GM19025 (cell line): ENCODE measurements around the gene TUBB4B.

Experiments
- ATAC-seq: cut with Tn5 transposase; IDR thresholded peaks from one replicate; pipeline ENCODE4 v1.9.1; 2021; ENCODE audit warnings: mild to moderate bottlenecking, low read depth, moderate library complexity; ENCODE audit not compliant: unreplicated experiment

The TUBB4B gene

DNA sequence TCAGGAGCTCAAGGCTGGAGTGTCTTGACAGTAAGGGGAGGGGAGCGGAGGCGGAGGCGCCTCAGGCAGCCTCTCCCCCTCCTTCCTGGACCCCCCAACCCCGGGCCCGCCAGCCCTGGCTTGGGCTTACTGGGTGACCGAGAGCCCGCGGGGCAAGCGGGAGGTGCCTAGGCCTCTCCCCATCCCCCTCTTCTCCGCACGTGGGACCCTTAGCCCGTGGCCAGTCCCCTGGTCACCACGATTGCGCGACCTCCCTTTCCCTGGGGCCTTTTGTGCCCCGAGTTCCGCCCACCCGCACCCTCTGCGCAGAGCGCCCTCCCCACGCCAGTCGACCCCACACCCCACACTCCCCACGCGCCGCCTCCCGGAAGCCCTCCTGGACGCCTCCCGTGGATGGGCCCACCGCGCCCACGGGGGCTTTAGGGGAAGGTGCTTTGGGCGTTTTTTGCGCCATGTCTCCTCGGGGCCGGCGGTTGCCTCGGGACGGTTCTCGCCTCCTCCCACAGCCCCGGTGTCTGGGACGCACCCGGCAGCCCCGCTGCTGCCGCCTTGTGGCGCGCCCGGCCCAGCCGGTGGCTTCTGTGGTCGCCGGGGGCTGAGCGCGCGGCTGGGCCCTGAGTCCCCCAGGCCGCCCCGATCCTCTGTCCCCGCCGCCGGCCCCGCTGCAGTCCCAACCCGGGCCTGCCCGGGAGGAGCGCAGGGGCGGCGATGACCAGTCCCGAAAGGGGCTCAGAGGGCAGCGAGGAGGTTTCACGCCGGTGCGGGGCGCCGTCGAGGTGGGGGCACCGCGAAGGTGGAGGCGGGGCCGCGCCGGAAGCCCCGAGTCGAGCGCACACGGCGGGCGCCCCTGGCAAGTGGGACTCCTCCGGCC, 39.6 kb downstream of the TUBB4B start:
- no peak for ATAC-seq

DNA sequence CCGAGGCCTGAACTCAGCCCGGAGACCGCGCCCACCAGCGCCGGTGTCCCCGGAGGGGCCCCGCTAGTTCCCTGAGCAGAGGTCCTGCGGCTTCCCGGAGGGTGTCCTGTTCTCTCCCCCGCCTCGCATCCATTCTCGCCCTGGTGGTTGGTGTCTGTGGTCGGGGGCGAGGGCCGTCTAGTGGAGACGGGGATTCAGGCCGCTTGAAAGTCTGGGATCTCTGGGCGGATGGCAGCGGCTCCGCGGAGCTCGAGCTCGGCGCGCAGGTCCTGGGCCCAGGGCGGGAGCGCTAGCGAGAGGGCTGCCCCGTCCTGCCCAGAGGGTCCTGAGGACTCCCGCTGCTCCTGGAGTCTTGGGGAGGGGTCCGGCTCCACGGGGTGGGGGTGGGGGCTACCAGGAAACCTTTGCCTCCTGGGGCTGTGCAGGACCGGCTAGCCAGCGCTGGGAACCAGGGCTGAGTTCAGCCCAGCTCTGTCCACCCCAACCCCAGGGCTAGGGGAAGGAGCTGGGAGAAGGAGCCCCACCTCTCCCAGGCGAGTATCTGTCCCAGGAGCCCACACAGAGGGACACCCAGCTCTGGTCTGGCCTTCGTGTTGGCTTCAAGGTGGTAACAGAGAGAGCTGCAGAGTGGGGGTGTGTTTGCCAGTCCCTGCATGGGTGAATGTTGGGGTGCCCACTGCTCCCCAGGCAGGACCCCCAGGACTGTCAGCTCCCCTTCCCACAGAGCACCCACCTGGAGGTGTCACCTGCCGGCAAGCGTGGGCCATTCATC, 40.4 kb downstream of the TUBB4B start:
- ATAC-seq = no peak

DNA sequence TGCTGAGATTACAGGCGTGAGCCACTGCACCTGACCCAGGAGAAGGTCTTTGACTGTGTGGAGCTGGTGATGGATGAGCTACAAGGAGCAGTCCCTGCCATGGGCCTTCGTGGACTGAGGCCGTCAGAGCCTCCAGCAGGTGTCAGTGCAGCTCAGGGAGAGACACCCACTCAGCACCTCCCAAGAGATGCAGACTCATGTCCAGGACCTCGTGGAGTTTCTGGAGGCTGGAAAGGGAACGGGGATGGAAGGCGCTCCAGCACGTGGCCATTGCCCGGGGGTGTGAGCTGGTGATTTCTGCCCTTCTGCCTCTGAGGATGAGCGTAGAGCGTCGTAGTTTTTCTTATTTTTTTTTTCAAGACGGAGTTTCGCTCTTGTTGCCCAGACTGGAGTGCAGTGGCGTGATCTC, 45.9 kb downstream of the TUBB4B start:
- ATAC-seq = no peak

DNA sequence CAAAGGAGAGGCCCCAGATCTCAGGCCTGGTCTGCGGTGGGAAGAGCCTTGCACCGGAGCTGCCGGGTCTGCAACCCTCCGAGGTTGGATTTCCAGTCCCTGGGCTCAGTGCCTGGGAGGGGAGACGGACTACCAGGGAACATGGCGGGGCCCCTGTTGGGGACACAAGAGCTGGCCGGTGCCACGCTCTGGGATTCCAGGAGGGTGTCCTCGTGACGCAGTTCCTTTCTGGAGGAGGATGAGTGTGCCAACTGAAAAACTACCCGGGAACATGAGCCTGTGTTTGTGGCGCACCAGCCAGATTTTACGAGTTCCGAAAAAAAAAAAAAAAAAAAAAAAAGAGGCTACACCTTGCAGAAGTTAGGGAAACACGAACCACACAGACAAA, 52.0 kb downstream of the TUBB4B start:
- ATAC-seq = no peak
